Tibial artery (tissue), 4 donors: Measurements from ENCODE around the gene DNAJC18.

ENCODE experiments used
- DNase-seq, 2 donors: peaks; one replicate each; pipeline ENCODE4 v3.0.0-alpha.2; 2019
- H3K27ac ChIP-seq, 2 donors: fragments of 200-600 bp; sonication (generic) in 1 of 2; 1 replicate in 1 of 2; 2 replicates in 1 of 2; pipeline ENCODE4 v1.5.1; 2018 to 2019; ENCODE audit warnings: mild to moderate bottlenecking in 1 of 2
- H3K27me3 ChIP-seq, 2 donors: fragments of 200-600 bp; sonication (generic) in 1 of 2; one replicate each; pipeline versions ENCODE4 v1.5.1 to v1.6.0; 2016 to 2019
- H3K36me3 ChIP-seq, 3 donors: fragments of 200-600 bp; sonication (generic) in 2 of 3; one replicate each; pipeline ENCODE4 v1.5.1; 2016 to 2019; ENCODE audit warnings: mild to moderate bottlenecking in 2 of 3
- H3K4me1 ChIP-seq, 4 donors: fragments of 200-600 bp; sonication (generic) in 2 of 4; 1 replicate in 3 of 4; 2 replicates in 1 of 4; pipeline ENCODE4 v1.5.1; 2016 to 2019
- H3K4me3 ChIP-seq, 2 donors: fragments of 200-600 bp; sonication (generic) in 1 of 2; 1 replicate in 1 of 2; 2 replicates in 1 of 2; pipeline ENCODE4 v1.5.1; 2018 to 2019; ENCODE audit warnings: mild to moderate bottlenecking in 2 of 2
- H3K9me3 ChIP-seq, 3 donors: fragments of 200-600 bp; sonication (generic) in 1 of 3; one replicate each; pipeline ENCODE4 v1.5.1; 2016 to 2019
- CTCF ChIP-seq, 2 experiments: fragments of 200-600 bp in 1 of 2; fragments of 450-650 bp in 1 of 2; IDR thresholded peaks; one replicate each; pipeline ENCODE4 v1.5.1; 2017 to 2019; ENCODE audit warnings: antibody characterized with exemption in 2 of 2, mild to moderate bottlenecking in 1 of 2, moderate library complexity in 1 of 2
- intact Hi-C: fragments of 100-400 bp; cut with DNase I; formaldehyde crosslinking; loops from one replicate; pipeline ENCODE4 v1.15.0; 2023; ENCODE audit warnings: low total_unique reads

The DNAJC18 gene

GRCh38 chr5:139397921-139398320, 41.4 kb downstream of the DNAJC18 start:
- TF ChIP-seq CTCF (IDR thresholded peaks at IDR 0.05) = no peak
- Histone ChIP-seq H3K36me3 (no peaks in the 10 kb centered on the region), H3K4me3 (no peak overlapping the region), H3K4me1 (peaks cover 0 to 28% (median 14%) of the 10 kb centered on the region in 4 donors), H3K9me3 (no peaks in the 10 kb centered on the region), H3K27me3 (peaks cover 0 to 23% of the 10 kb centered on the region in 2 donors), H3K27ac (no peak overlapping the region)
- intact Hi-C loops = no loop called here
- DNase-seq = no peak

GRCh38 chr5:139396691-139397090, 42.6 kb downstream of the DNAJC18 start:
- H3K4me1 ChIP-seq = peaks cover 0 to 36% (median 17%) of the 10 kb centered on the region in 4 donors
- no peak overlapping the region for H3K27ac ChIP-seq

GRCh38 chr5:139395844-139396640, 43.3 kb downstream of the DNAJC18 start:
- no peak for TF ChIP-seq CTCF (IDR thresholded peaks at IDR 0.05)
- no peak for DNase-seq
- H3K36me3 ChIP-seq = no peaks in the 10 kb centered on the region
- intact Hi-C loops = no loop called here
- H3K27ac ChIP-seq = no peak overlapping the region
- H3K4me3 ChIP-seq = no peak overlapping the region
- no peaks in the 10 kb centered on the region for H3K9me3 ChIP-seq
- H3K27me3 ChIP-seq = peaks cover 0 to 33% of the 10 kb centered on the region in 2 donors
- H3K4me1 ChIP-seq = peaks cover 0 to 39% (median 17%) of the 10 kb centered on the region in 4 donors

More at GRCh38 chr5:139396691-139397090, 42.6 kb downstream of the DNAJC18 start:
- no peak overlapping the region for H3K4me3 ChIP-seq
- H3K27me3 ChIP-seq = peaks cover 0 to 33% of the 10 kb centered on the region in 2 donors
- H3K9me3 ChIP-seq = no peaks in the 10 kb centered on the region
- DNase-seq = no peak
- intact Hi-C loops = no loop called here
- TF ChIP-seq CTCF (IDR thresholded peaks at IDR 0.05) = no peak
- no peaks in the 10 kb centered on the region for H3K36me3 ChIP-seq

GRCh38 chr5:139394654-139395566, 44.4 kb downstream of the DNAJC18 start, which contains the start of gene PROB1:
PROB1 (minus strand) TSS chr5:139395104; CDS start chr5:139395081, 23 bp downstream.
- H3K27ac ChIP-seq = peak within 1 kb of the TSS; percentile 22 to 63
- H3K9me3 ChIP-seq = no peaks in the 10 kb centered on the region
- DNase-seq = no peak
- no peak for TF ChIP-seq CTCF (IDR thresholded peaks at IDR 0.05)
- peaks cover 0 to 33% of the 10 kb centered on the region in 2 donors for H3K27me3 ChIP-seq
- H3K4me3 ChIP-seq = peak within 1 kb of the TSS; percentile 46 to 49
- H3K4me1 ChIP-seq = peaks cover 0 to 39% (median 17%) of the 10 kb centered on the region in 4 donors
- H3K36me3 ChIP-seq = no peaks in the 10 kb centered on the region
- intact Hi-C loops = no loop called here

- Histone ChIP-seq H3K27me3 (peaks cover 0 to 33% of the 10 kb centered on the region in 2 donors), H3K4me3 (peak overlapping the region; percentile 46 to 49), H3K4me1 (peaks cover 0 to 39% (median 17%) of the 10 kb centered on the region in 4 donors), H3K9me3 (no peaks in the 10 kb centered on the region), H3K27ac (peak overlapping the region in 1 of 2 donors; percentile 63), H3K36me3 (no peaks in the 10 kb centered on the region)
- TF ChIP-seq CTCF (IDR thresholded peaks at IDR 0.05) = peak in 1 of 2 experiments; percentile 12
- intact Hi-C loops = no loop called here
- DNase-seq = no peak
These were observed 45.1 kb downstream of the DNAJC18 start for GRCh38 chr5:139394123-139394653.
